Superior temporal gyrus (tissue), 1 donor: ENCODE data around the gene MAPK8IP3.
A peak's percentile ranks its signal among the peaks of the same experiment; 100 is the strongest.
"Not testable (repeated sequence)": the region's sequence is repeated elsewhere in the genome, so short reads cannot be mapped to it uniquely, and the experiment has no call there.

Experiments used
- DNase-seq: peaks from one replicate; pipeline ENCODE4 v3.0.0-alpha.2; 2016; ENCODE audit errors: extremely low spot score

Gene MAPK8IP3

GRCh38 chr16:1712791-1713261 lies 6.8 kb downstream of the MAPK8IP3 start:
- DNase-seq: peak; percentile 27

GRCh38 chr16:1713331-1713730 lies 7.3 kb downstream of the MAPK8IP3 start:
- DNase-seq: peak; percentile 5

- DNase-seq: peak; percentile 8
These were observed 7.9 kb downstream of the MAPK8IP3 start for GRCh38 chr16:1713933-1714332.

- peak; percentile 1 for DNase-seq
These were observed 9.2 kb downstream of the MAPK8IP3 start for GRCh38 chr16:1715220-1715619.

GRCh38 chr16:1718236-1718635 lies 12.2 kb downstream of the MAPK8IP3 start:
- not testable (repeated sequence) for DNase-seq

GRCh38 chr16:1719559-1720229 lies 13.7 kb downstream of the MAPK8IP3 start:
- DNase-seq: peak; percentile 6

GRCh38 chr16:1721372-1721771 lies 15.4 kb downstream of the MAPK8IP3 start:
- peak; percentile 5 for DNase-seq

GRCh38 chr16:1723450-1724147 lies 17.6 kb downstream of the MAPK8IP3 start:
- peak; percentile 86 for DNase-seq

GRCh38 chr16:1724491-1724890 lies 18.5 kb downstream of the MAPK8IP3 start:
- DNase-seq: no peak

- DNase-seq: no peak
These were observed 20.9 kb downstream of the MAPK8IP3 start for GRCh38 chr16:1726661-1727502.

- no peak for DNase-seq
These were observed 21.9 kb downstream of the MAPK8IP3 start for GRCh38 chr16:1727651-1728624.

- no peak for DNase-seq
These were observed 23.0 kb downstream of the MAPK8IP3 start for GRCh38 chr16:1729026-1729425.

GRCh38 chr16:1729445-1729844 lies 23.4 kb downstream of the MAPK8IP3 start:
- no peak for DNase-seq

GRCh38 chr16:1731073-1731472 lies 25.1 kb downstream of the MAPK8IP3 start:
- DNase-seq: no peak

GRCh38 chr16:1731603-1732002 lies 25.6 kb downstream of the MAPK8IP3 start:
- peak; percentile 2 for DNase-seq

- DNase-seq: peak; percentile 4
These were observed 26.1 kb downstream of the MAPK8IP3 start for GRCh38 chr16:1732071-1732470.

- DNase-seq: peak; percentile 9
These were observed 26.6 kb downstream of the MAPK8IP3 start for GRCh38 chr16:1732551-1732987.

- DNase-seq: no peak
These were observed 28.1 kb downstream of the MAPK8IP3 start for GRCh38 chr16:1734123-1734522.

- no peak for DNase-seq
These were observed 28.8 kb downstream of the MAPK8IP3 start for GRCh38 chr16:1734816-1735215.

GRCh38 chr16:1740234-1740633 lies 34.2 kb downstream of the MAPK8IP3 start:
- DNase-seq: no peak
